Measurements from ENCODE around the gene GPR137.
A peak's percentile ranks its signal among the peaks of the same experiment; 100 is the strongest.

GPR137 gene

DNA sequence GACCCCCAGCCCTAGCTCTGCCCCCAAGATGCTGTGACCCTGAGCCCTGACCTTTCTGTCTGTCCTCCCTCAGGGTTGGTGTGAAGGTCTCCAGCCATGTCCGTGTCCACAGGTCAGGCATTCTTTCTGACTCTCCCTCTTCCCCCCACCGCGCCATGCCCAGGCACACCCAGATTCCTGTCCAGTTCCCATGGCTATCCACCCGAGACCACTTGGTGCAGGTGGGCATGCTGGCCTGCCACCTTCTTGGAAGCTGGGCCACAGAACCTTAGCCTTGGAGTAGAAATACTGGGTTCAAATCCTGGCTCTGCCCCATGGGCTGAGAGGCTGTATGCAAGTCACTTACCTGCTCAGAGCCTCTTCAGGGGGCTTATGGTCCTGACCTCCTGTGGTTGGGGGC is 36.6 kb upstream of the GPR137 start:
- DNase-seq (ENCODE audit: low read depth in 2 of 2): no peak

DNA sequence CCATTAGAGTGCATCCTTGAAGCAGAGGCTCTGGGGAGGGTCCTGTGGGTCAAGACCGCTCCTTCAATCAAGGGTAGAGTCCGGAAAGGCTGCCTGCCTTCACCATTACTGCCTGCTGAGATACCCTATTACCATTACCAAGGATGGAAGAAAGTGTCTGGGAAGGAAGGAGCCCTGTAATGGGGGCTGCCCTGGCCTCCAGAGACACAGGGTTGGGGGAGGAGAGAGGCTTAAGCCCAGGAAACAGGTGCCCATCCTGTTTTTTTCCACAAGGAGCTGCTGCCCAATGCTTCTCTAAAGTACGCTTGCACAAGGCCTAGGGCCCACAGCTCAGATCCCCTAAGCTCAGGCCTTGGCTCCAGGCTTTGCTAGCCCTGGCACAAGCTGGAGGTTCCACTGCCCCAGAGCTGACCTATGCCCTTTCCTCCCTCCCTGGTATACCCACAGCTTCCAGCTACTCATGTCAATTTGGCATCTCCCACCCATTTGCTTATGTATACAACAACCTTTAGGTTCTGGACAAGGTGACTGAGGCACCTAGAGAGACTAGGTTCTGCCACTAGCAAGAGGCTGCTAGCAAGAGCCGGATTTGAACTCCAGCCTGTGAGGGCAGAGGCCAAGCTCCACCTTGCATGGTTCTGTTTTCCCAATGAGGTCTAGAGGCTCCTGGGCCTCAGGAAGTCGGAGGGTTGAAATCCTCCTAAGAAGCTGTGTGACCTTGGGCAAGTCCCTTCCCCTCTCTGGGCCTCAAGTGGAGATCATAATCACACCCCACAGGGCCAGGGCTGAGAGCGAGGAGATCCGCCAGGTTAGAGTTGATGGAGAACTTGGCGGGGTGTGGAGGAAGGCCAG is 35.9 kb upstream of the GPR137 start:
- no peak for DNase-seq (ENCODE audit: low read depth in 2 of 2)

DNA sequence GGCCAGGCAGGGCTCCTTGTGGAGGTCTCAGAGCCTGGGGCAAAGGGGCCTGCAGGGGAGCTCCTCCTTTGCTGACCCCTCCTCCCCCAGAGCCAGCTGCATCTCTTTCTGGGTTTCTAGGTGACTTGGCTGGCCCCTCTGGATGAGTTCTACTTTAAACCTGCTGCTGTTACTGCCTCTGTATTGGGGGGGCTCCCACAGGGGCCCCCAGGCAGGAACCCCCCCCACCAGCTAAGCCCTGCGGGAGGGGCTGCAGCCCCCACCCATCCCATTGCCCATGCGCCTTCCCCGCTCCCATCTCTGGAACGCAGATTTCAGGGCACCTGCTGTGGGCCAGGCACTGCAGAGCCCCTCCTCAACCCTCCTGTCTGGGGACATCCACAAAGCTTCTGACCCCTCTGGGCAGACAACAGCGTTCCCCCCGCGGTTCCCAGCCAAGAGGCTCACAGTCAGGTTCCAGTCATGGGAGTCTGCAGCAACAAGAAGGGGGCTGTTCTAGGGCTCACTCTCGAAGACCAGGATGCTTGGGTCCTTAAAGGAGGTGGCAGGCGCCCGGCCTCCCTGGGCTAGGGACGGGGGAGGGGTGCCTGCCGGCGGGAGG is 35.1 kb upstream of the GPR137 start:
- DNase-seq (ENCODE audit: low read depth in 2 of 2): no peak

DNA sequence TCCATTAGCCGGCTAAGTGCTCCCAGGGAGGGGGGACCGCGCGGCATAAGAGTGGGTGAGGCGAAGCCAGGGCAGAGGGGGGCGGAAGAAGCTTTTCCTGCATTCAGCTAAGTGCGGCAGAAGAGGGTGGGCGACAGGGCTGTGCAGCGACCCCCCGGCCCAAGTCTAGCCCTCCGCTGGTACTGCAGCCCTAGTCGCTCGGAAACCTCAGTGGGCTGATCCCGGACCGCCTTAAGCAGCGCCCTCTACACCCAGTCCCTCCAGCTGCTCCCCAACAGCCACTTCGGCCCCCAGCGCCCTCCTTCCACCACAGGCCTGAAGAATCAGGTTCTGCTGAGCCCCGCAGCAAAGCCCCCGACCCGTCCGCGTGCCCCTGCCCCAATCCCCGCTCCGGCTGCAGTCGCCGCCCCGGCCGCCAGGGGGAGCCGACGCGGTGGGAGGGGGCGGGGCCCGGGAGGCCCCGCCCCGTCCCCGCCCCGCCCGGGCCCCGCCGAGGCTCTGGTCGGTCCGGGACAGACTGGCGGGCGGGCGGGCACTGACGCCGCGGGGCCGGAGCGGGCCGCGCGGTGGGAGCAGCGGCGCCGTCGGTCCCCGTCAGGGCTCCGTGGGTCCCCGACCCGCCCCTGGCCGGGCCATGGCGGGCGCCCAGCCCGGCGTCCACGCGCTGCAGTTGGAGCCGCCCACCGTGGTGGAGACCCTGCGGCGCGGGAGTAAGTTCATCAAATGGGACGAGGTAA is 34.5 kb upstream of the GPR137 start, which contains the start of gene PLCB3:
Gene PLCB3 (plus strand): TSS at position 515 of the 737 bp plus-strand sequence. CDS start 120 bp downstream, at position 635.
- peak; percentile 61 to 68 for DNase-seq (ENCODE audit: low read depth in 2 of 2)

DNA sequence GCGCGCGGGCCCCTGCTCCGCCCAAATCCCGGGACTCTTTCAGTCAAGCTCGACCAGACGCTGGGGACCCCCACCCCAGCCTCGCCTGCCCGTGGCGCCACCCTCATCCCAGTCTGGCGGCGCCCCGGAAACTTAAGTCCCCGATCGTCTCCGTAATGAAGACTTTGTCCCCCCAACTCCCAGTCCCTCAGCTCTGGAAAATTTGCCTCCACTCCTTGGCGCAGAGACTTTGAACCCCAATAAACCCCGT is 34.0 kb upstream of the GPR137 start:
- no peak for DNase-seq (ENCODE audit: low read depth in 2 of 2)

DNA sequence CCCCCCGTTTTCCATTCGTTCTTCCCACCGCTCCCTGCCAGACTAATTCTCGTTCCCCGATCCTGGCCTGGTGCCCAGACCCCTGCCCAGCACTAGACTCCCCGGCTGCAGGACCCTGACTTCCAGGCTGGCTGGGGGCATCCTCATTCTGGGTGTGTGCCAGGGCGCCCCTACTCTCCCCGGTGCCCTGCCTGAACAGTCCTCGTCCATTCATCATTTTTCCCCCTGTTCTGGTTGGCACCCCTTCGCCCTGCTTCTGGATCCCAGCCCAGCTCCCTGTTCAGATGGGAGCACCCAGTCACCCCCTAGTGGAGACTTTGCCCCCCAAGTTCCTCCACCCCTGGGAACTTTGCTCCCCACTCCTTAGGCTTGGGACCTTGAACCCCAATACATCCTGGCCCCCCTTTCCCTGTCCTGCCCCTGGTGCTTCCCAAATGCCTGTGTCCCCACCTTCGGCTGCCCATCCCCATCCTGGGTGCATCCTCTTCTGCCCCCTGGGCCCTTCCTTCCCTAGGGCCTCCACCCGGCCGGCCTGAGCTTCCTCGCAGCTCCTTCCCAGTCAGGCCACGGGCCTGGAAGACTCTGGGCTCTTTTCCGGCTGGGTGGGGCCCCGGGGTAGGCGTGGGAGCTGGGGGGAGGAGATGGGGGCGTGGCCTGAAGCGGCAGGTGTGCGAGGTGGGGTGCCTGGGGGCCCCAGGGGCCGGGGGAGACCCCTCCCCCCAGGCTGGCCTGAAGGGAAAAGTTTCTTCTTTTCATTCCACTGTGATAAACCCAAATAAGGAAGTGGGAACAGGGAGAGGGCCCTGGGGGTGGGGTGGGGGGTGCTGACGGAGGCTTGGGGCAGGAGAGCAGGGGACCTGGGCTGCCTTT is 33.4 kb upstream of the GPR137 start:
- DNase-seq (ENCODE audit: low read depth in 2 of 2): no peak

DNA sequence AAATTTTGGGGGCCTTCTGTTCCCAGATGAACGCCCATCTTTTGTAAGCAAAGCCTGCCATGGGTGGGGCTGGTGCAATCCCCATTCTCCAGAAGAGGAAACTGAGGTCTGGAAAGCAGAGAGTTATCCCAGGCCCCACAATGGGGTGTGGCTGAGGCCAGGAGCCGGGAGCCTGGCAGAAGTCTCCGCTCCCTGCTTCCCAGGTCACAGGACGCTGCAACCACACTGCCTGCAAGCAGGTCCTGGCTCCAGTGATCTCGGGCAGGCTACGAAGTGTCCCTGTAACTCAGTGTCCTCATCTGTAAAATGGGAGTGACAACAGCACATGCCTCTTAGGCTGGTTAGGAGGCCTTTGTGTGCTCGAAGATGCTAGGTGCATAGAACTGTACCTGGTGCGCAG is 32.6 kb upstream of the GPR137 start:
- no peak for DNase-seq (ENCODE audit: low read depth in 2 of 2)

DNA sequence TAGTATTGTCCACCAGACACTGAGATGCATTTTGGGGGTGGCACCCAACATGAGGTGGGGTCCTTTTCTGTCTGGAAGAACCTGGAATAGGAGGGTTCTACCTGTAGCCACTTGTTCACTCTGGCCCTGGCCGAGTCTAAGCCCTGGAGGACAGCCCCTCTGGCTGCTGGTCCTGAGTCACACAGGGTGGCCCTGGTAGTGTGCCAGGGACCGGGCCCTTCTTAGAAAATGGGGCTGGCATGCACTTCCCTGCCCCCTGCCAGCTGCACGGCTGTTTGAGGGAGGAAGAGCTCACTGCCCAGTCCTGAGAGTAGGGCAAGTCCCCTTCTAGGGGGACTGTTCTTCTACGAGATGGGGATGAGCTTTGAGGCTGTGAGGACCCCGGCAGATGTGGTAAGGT is 32.2 kb upstream of the GPR137 start:
- DNase-seq (ENCODE audit: low read depth in 2 of 2): no peak

DNA sequence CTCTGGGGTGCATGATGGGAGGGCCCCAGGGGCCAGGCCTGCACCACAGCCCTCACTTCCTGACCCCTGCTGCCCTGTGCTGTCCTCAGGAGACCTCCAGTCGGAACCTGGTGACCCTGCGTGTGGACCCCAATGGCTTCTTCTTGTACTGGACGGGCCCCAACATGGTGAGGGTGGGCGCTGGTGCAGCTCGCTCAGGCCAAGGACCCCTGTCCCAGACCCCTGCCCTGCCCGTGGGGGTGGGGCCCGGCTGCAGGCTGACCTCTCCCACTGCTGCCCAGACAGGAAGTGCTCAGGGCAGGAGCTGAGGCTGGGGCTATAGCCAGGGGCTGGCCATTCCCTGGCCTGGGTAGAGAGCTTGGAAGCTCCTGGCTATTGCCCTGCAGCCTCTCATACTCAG is 31.3 kb upstream of the GPR137 start:
- no peak for DNase-seq (ENCODE audit: low read depth in 2 of 2)

DNA sequence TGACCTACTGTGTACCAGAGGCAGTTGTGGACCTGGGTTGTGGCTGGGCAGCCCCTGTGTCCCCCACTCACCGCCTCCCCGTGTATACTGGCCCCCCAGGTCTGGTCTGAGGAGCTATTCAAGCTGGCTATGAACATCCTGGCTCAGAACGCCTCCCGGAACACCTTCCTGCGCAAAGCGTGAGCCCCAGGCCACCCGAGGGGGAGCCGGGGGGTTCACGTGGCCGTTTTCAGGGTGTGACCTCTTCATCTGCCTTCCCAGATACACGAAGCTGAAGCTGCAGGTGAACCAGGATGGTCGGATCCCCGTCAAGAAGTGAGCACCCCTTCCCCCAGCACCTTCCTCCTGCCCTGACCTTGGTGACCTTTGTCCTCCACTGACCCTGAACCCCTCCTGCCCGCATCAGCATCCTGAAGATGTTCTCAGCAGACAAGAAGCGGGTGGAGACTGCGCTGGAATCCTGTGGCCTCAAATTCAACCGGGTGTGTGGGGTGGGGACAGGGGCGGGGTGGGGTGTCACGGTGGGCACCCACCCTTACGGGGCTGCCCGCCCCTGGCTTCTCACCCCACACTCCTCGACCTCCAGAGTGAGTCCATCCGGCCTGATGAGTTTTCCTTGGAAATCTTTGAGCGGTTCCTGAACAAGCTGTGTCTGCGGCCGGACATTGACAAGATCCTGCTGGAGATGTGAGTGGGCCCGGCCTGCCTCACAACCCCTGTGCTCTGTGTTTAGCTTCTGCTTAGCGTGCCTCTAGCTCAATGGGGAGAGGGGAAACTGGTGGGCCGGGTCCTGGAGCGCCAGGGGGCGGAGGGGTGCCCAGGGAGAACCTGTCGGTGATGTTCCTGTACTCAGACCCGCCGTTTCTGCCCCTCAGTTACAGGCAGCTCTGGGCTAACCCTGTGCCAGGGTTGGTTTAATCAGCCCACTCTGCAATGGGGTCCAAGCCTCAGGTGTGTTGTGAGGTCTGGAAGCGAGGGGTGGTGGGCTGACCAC is 30.2 kb upstream of the GPR137 start:
- no peak for DNase-seq (ENCODE audit: low read depth in 2 of 2)

DNA sequence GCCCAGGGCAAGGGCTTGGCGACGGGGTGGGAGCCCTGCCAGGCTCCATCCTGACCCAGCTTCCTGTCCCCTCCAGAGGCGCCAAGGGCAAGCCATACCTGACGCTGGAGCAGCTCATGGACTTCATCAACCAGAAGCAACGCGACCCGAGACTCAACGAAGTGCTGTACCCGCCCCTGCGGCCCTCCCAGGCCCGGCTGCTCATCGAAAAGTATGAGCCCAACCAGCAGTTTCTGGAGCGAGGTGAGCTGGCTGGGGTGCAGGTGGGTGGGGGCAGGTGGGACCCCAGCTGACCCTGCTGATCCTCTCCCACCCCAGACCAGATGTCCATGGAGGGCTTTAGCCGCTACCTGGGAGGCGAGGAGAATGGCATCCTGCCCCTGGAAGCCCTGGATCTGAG is 29.3 kb upstream of the GPR137 start:
- DNase-seq (ENCODE audit: low read depth in 2 of 2): no peak

DNA sequence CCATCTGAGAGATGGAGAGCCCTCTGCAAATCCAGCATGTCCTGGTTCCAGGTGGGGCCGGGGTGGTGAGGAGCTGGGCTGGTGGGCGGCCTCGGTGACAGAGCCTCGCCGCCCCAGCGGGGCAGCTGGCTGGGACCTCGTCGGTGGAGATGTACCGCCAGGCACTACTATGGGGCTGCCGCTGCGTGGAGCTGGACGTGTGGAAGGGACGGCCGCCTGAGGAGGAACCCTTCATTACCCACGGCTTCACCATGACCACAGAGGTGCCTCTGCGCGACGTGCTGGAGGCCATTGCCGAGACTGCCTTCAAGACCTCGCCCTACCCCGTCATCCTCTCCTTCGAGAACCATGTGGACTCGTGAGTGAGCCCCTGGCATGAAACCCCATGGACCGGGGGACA is 27.3 kb upstream of the GPR137 start:
- no peak for DNase-seq (ENCODE audit: low read depth in 2 of 2)

DNA sequence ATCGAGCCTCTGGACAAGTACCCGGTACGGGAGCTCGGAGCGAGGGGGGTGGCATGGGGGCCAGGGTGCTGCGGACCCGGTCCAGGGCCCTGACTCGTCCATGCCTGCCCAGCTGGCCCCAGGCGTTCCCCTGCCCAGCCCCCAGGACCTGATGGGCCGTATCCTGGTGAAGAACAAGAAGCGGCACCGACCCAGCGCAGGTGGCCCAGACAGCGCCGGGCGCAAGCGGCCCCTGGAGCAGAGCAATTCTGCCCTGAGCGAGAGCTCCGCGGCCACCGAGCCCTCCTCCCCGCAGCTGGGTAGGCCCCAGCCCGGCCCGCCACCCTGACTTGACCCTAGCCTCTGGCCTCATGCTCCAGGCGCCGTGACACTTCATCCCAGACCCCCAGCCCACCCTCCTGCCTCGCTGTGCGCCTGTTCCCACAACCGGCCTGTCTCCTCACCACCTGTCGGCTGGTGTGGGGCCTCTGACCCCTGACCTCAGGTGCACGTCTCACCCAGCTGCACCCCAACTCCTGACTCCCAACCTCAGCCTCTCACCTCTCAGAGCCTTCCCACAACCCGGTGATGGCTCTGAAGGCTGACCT is 26.6 kb upstream of the GPR137 start:
- DNase-seq (ENCODE audit: low read depth in 2 of 2): no peak

DNA sequence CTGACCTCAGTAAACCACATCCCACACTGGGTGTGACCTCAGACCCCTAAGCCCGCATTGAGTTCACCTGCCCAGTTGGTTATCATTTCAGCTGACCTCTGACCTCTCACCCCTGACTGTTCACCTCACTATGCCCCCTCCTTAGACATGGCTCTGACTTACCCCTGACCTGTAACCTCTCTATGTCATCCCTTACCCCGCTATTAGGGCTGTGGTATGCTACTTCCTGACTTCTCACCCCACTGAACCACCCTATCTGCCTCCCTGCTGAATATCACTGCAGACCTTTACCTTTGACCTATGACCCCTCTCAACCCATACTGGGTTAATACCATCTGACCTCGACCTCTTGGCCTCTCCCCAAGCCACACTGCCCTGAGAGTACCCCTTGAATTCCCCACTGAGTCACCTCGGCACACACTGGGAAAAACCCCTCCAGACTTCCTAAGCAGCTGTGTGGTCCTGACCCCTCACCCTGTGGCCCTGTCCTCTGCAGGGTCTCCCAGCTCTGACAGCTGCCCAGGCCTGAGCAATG is 26.0 kb upstream of the GPR137 start:
- DNase-seq (ENCODE audit: low read depth in 2 of 2): no peak

DNA sequence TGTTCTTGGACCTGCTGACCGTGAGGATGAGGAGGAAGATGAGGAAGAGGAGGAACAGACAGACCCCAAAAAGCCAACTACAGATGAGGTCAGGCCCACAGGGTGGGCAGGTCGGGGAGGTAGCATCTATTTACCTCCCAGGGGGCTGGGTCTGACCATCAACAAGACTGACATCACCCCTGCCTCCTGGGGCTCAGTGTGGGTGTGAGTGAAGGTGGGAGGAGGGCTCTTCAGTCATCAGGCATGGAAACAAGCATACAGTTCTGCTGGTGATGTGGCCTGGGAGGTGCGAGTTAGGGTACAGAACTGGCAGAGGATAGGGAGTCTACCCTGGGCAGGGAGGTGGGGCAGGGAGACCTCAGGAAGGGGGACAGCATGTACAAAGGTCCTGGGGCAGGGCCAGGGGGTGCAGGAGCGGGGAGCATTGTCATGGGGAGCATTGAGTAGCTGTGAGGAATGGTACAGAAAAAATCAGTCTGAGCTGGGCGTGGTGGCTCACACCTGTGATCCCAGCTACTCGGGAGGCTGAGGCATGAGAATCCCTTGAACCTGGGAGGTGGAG is 25.4 kb upstream of the GPR137 start:
- no peak for DNase-seq (ENCODE audit: low read depth in 2 of 2)

DNA sequence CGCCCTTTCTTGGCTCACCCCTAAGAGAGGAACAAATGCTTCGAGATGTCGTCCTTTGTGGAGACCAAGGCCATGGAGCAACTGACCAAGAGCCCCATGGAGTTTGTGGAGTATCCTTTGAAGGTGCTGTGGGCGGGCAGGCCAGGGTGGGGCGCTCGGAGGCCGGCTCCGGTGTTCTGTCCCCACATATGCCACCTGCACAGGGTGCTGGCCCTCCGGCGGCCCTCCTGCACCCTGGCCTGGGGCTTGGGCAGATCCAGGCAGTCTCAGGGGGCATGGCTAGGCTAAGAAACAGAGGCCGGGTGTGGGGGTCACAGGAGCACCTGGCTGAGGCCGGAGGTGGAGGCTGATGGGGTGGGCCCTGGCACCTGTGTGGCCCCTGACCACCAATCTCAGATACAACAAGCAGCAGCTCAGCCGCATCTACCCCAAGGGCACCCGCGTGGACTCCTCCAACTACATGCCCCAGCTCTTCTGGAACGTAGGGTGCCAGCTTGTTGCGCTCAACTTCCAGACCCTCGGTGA is 24.0 kb upstream of the GPR137 start:
- DNase-seq (ENCODE audit: low read depth in 2 of 2): no peak

DNA sequence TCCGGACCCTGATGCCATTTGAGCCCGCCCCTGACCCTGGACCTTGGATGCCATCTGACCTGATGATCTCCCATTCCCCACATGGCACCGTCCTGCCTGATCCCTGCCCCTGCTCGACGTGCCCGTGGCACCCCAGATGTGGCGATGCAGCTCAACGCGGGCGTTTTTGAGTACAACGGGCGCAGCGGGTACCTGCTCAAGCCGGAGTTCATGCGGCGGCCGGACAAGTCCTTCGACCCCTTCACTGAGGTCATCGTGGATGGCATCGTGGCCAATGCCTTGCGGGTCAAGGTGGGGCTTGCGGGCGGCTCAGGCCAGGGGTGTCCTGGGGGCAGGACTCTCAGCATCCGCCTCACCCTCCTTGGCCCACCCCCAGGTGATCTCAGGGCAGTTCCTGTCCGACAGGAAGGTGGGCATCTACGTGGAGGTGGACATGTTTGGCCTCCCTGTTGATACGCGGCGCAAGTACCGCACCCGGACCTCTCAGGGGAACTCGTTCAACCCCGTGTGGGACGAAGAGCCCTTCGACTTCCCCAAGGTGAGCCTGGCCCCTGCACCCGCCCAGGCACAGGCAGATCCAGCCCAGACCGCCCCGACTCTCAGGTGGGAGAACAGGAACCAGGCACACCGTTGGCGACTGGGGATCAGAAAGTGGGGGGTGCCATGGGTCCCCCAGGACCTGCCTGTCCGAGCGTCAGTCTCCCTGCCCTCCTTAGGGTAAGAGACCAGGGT is 23.2 kb upstream of the GPR137 start:
- DNase-seq (ENCODE audit: low read depth in 2 of 2): no peak

DNA sequence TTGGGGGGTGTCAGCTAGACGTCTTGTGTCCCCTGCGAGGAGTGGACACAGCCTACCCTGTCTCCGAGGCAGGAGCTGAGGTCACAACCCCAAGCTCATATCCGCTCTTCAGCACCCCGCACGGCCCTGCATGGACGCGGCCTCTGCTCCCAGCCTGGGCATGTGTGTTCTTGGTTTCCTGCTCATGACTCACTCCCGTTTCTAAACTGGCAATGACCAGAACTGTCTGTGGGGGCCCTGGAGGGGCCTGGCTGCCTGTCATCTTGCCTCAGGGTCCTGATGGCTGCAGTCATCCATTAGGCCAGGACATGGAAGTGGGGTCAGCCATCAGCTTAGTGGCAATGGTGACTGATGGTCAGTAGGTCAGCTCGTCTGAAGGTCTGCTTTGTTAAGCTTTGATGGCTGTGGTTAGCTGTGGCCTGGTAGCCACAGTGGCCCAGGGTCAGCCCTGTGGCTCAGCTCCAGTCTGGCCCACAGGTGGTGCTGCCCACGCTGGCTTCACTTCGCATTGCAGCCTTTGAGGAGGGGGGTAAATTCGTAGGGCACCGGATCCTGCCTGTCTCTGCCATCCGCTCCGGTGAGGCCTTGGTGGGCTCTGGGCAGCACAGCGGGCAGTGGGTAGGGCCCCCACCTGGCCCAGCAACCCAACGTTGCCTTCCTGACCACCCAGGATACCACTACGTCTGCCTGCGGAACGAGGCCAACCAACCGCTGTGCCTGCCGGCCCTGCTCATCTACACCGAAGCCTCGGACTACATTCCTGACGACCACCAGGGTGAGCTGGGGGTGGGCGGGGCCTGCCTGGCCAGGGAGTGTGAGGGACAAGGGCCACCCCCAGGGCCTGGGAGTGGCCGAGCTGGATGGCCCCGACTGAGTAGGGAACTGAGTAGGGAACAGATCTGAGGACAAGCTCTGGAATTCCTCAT is 22.4 kb upstream of the GPR137 start:
- DNase-seq (ENCODE audit: low read depth in 2 of 2): no peak
